Measurements from ENCODE around the gene TULP4.
"Not testable (repeated sequence)": the region's sequence is repeated elsewhere in the genome, so short reads cannot be mapped to it uniquely, and the experiment has no call there.

The TULP4 gene

GRCh38 chr6:158529629-158530028 lies 217.4 kb downstream of the TULP4 start:
- DNase-seq (ENCODE audit: low read depth in 2 of 2) = no peak

- no peak for DNase-seq (ENCODE audit: low read depth in 2 of 2)
Observed at GRCh38 chr6:158531566-158531965, 219.3 kb downstream of the TULP4 start.

- no peak for DNase-seq (ENCODE audit: low read depth in 2 of 2)
Observed at GRCh38 chr6:158531970-158532369, 219.7 kb downstream of the TULP4 start.

- DNase-seq (ENCODE audit: low read depth in 2 of 2) = peak; percentile 64 to 67
Observed at GRCh38 chr6:158536084-158536890, 224.0 kb downstream of the TULP4 start.

- no peak for DNase-seq (ENCODE audit: low read depth in 2 of 2)
Observed at GRCh38 chr6:158536891-158537798, 224.9 kb downstream of the TULP4 start.

- DNase-seq (ENCODE audit: low read depth in 2 of 2) = no peak
Observed at GRCh38 chr6:158538741-158539140, 226.5 kb downstream of the TULP4 start.

GRCh38 chr6:158539413-158539812 lies 227.1 kb downstream of the TULP4 start:
- no peak for DNase-seq (ENCODE audit: low read depth in 2 of 2)

- no peak for DNase-seq (ENCODE audit: low read depth in 2 of 2)
Observed at GRCh38 chr6:158539881-158540280, 227.6 kb downstream of the TULP4 start.

GRCh38 chr6:158543606-158544185 lies 231.4 kb downstream of the TULP4 start:
- DNase-seq (ENCODE audit: low read depth in 2 of 2) = no peak

GRCh38 chr6:158544428-158544827 lies 232.2 kb downstream of the TULP4 start:
- DNase-seq (ENCODE audit: low read depth in 2 of 2) = no peak

- DNase-seq (ENCODE audit: low read depth in 2 of 2) = no peak
Observed at GRCh38 chr6:158545043-158545966, 233.0 kb downstream of the TULP4 start.

GRCh38 chr6:158548418-158549161 lies 236.3 kb downstream of the TULP4 start:
- DNase-seq (ENCODE audit: low read depth in 2 of 2) = no peak

- DNase-seq (ENCODE audit: low read depth in 2 of 2) = no peak
Observed at GRCh38 chr6:158552055-158552795, 240.0 kb downstream of the TULP4 start.

GRCh38 chr6:158552796-158553138 lies 240.5 kb downstream of the TULP4 start:
- no peak for DNase-seq (ENCODE audit: low read depth in 2 of 2)

GRCh38 chr6:158554611-158555361 lies 242.5 kb downstream of the TULP4 start:
- no peak for DNase-seq (ENCODE audit: low read depth in 2 of 2)

GRCh38 chr6:158556113-158556512 lies 243.8 kb downstream of the TULP4 start:
- no peak for DNase-seq (ENCODE audit: low read depth in 2 of 2)

- not testable (repeated sequence) for DNase-seq (ENCODE audit: low read depth in 2 of 2)
Observed at GRCh38 chr6:158557110-158557509, 244.8 kb downstream of the TULP4 start.

GRCh38 chr6:158557927-158558326 lies 245.7 kb downstream of the TULP4 start:
- no peak for DNase-seq (ENCODE audit: low read depth in 2 of 2)

Data from stimulated activated CD4-positive, alpha-beta T cell treated with anti-CD3 and anti-CD28 coated beads, Interleukin-4, amount 100 ng/mL, for 48 hours (primary cell).